ENCODE measurements around the gene TBCD.

Gene TBCD

GRCh38 chr17:82858376-82859126 is 106.7 kb downstream of the TBCD start:
- no CpG with 5 or more reads among the region's 28 CpGs for WGBS (ENCODE audit: insufficient coverage, insufficient read length)
- Histone ChIP-seq H3K27ac (ENCODE audit: low read length) (no peak overlapping the region), H3K4me3 (ENCODE audit: low read length) (no peak overlapping the region)

DNA sequence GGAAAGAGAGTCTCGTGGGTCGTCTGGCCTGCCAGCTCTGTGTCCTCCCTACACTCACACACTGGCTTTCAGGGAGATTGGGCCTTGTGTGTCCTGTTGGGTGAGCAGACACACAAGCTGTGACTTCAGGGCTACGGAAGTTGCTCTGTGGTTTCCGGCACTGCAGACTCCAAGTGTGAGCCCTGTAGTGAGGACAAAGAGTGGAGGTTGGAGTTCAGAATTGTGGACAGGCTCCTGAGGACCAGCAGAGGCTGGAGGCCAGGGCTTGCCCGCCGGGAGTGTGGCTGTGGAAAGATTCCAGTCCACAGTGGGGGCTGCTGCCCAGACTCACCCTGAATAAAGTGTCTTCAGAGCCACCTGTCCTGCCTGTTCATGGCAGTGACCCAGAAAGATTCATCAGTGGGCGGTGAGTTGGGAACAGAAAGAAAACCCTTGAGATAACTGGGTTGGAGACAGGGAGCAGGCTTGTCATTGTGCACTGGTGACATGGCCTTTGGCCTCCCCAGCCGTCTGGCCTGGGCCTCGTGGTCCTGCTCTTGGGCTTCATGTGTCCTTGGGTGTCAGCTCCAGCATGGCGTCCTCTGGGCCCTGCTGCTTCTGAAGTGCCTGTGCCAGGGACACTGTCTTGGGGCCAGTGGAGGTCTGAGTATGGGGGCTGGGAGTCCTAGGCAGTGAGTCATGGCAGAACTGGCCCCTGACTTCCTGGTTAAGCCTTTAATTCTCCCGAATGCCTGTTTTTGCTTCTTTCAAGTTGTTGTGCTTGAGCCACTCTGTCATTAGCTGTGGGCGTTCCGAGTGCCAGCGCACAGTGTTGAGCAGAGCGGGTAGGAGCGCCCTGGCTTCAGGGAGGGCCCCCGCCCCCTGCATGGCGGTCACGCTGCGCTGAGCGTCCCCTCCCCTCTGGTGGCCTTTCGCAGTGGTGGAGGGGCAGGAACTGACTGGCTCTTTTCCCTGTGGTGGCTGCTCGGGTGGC is 107.9 kb downstream of the TBCD start:
- peaks cover 2% of the 10 kb centered on the region; the same call in 1 of the 2 replicates for H3K4me1 ChIP-seq (ENCODE audit: control insufficient read depth, insufficient read depth, low read length)

More at GRCh38 chr17:82858376-82859126, 106.7 kb downstream of the TBCD start:
- H3K27me3 ChIP-seq (ENCODE audit: control insufficient read depth, insufficient read depth, low read length), result no peaks in the 10 kb centered on the region
- H3K36me3 ChIP-seq (ENCODE audit: control insufficient read depth, insufficient read depth, low read length), result no peaks in the 10 kb centered on the region; the same call in 1 of the 2 replicates
- no peaks in the 10 kb centered on the region for H3K9me3 ChIP-seq (ENCODE audit: control insufficient read depth, insufficient read depth, low read length)
- no peak for DNase-seq (ENCODE audit: low read depth, low spot score)
- H3K4me1 ChIP-seq (ENCODE audit: control insufficient read depth, insufficient read depth, low read length), result peaks cover 2% of the 10 kb centered on the region; the same call in 1 of the 2 replicates

GRCh38 chr17:82860606-82861392 is 108.9 kb downstream of the TBCD start:
- Histone ChIP-seq H3K4me3 (ENCODE audit: low read length) (no peak overlapping the region), H3K4me1 (ENCODE audit: control insufficient read depth, insufficient read depth, low read length) (peaks cover 2% of the 10 kb centered on the region; the same call in 1 of the 2 replicates), H3K27me3 (ENCODE audit: control insufficient read depth, insufficient read depth, low read length) (no peaks in the 10 kb centered on the region), H3K36me3 (ENCODE audit: control insufficient read depth, insufficient read depth, low read length) (peaks cover 2% of the 10 kb centered on the region; the same call in 1 of the 2 replicates), H3K27ac (ENCODE audit: low read length) (no peak overlapping the region), H3K9me3 (ENCODE audit: control insufficient read depth, insufficient read depth, low read length) (no peaks in the 10 kb centered on the region)
- DNase-seq (ENCODE audit: low read depth, low spot score), result no peak
- no CpG with 5 or more reads among the region's 42 CpGs for WGBS (ENCODE audit: insufficient coverage, insufficient read length)

More for the DNA sequence above, 107.9 kb downstream of the TBCD start:
- WGBS (ENCODE audit: insufficient coverage, insufficient read length), result no CpG with 5 or more reads among the region's 23 CpGs
- Histone ChIP-seq H3K4me3 (ENCODE audit: low read length) (no peak overlapping the region), H3K27me3 (ENCODE audit: control insufficient read depth, insufficient read depth, low read length) (no peaks in the 10 kb centered on the region), H3K27ac (ENCODE audit: low read length) (no peak overlapping the region), H3K9me3 (ENCODE audit: control insufficient read depth, insufficient read depth, low read length) (no peaks in the 10 kb centered on the region), H3K36me3 (ENCODE audit: control insufficient read depth, insufficient read depth, low read length) (no peaks in the 10 kb centered on the region; the same call in 1 of the 2 replicates)
- DNase-seq (ENCODE audit: low read depth, low spot score), result no peak

DNA sequence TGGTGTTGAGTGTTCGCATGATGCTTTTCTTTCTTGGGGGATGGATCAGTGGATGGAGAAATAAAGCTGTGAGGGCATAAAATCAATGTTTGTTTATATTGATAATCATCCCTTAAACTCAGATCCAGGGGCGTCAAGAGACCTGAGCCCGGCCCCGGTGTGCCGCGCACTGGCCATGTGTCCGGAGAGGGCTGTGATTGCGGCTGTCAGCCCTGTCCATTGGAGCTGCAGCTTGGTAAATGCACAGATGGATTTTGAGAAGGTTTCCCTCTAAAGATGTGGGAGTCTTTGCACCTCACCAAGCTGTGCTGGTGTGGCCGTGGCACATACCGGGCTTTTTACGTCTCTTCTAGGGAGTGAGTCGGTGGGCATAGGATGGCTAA is 109.5 kb downstream of the TBCD start:
- no peak overlapping the region for H3K4me3 ChIP-seq (ENCODE audit: low read length)
- DNase-seq (ENCODE audit: low read depth, low spot score), result no peak
- peaks cover 2% of the 10 kb centered on the region; the same call in 1 of the 2 replicates for H3K36me3 ChIP-seq (ENCODE audit: control insufficient read depth, insufficient read depth, low read length)
- H3K9me3 ChIP-seq (ENCODE audit: control insufficient read depth, insufficient read depth, low read length), result no peaks in the 10 kb centered on the region
- H3K4me1 ChIP-seq (ENCODE audit: control insufficient read depth, insufficient read depth, low read length), result peaks cover 2% of the 10 kb centered on the region; the same call in 1 of the 2 replicates
- WGBS (ENCODE audit: insufficient coverage, insufficient read length), result no CpG with 5 or more reads among the region's 12 CpGs
- no peaks in the 10 kb centered on the region for H3K27me3 ChIP-seq (ENCODE audit: control insufficient read depth, insufficient read depth, low read length)
- no peak overlapping the region for H3K27ac ChIP-seq (ENCODE audit: low read length)

- H3K27me3 ChIP-seq (ENCODE audit: control insufficient read depth, insufficient read depth, low read length), result no peaks in the 10 kb centered on the region
- DNase-seq (ENCODE audit: low read depth, low spot score), result no peak
- WGBS (ENCODE audit: insufficient coverage, insufficient read length), result no CpG with 5 or more reads among the region's 8 CpGs
- H3K27ac ChIP-seq (ENCODE audit: low read length), result no peak overlapping the region
- H3K4me3 ChIP-seq (ENCODE audit: low read length), result no peak overlapping the region
- H3K4me1 ChIP-seq (ENCODE audit: control insufficient read depth, insufficient read depth, low read length), result peaks cover 2% of the 10 kb centered on the region; the same call in 1 of the 2 replicates
- H3K9me3 ChIP-seq (ENCODE audit: control insufficient read depth, insufficient read depth, low read length), result no peaks in the 10 kb centered on the region
- peaks cover 2% of the 10 kb centered on the region; the same call in 1 of the 2 replicates for H3K36me3 ChIP-seq (ENCODE audit: control insufficient read depth, insufficient read depth, low read length)
Measured at GRCh38 chr17:82862191-82862590, 110.3 kb downstream of the TBCD start.

- no peaks in the 10 kb centered on the region for H3K27me3 ChIP-seq (ENCODE audit: control insufficient read depth, insufficient read depth, low read length)
- H3K9me3 ChIP-seq (ENCODE audit: control insufficient read depth, insufficient read depth, low read length), result no peaks in the 10 kb centered on the region
- no peak overlapping the region for H3K4me3 ChIP-seq (ENCODE audit: low read length)
- H3K27ac ChIP-seq (ENCODE audit: low read length), result no peak overlapping the region
- H3K36me3 ChIP-seq (ENCODE audit: control insufficient read depth, insufficient read depth, low read length), result peaks cover 2% of the 10 kb centered on the region; the same call in 1 of the 2 replicates
- DNase-seq (ENCODE audit: low read depth, low spot score), result no peak
- peaks cover 2% of the 10 kb centered on the region; the same call in 1 of the 2 replicates for H3K4me1 ChIP-seq (ENCODE audit: control insufficient read depth, insufficient read depth, low read length)
- WGBS (ENCODE audit: insufficient coverage, insufficient read length), result no CpG with 5 or more reads among the region's 25 CpGs
Measured at GRCh38 chr17:82862737-82863382, 111.0 kb downstream of the TBCD start.

DNA sequence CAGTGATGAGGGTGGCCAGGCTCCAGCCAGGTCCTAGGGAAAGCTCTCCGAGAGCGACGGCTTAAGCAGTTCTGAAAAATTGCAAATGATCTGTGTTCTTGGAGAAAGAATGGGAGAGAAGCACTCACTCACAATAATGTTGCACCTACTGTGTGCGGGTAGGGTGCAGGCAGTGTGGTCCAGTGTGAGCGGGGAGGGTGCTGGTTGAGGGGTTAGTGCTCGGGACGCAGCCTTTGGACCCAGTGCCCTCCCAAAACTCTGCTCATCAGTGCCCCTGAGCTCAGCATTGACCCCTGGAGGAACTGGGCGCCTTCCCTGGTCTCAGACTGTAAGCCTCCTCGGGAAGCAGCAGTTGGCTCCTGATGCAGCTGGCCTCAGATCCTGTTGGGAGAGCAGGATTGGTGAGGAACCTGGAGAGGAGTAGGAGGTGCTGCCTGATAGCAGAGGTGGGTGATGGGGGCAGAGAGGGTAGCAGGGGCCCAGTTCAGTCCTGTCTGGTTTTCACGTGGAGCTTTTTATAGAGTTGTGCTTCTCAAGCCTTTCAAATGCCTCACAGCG is 111.6 kb downstream of the TBCD start:
- no peak for DNase-seq (ENCODE audit: low read depth, low spot score)
- Histone ChIP-seq H3K36me3 (ENCODE audit: control insufficient read depth, insufficient read depth, low read length) (peaks cover 2% of the 10 kb centered on the region; the same call in 1 of the 2 replicates), H3K27ac (ENCODE audit: low read length) (no peak overlapping the region), H3K9me3 (ENCODE audit: control insufficient read depth, insufficient read depth, low read length) (no peaks in the 10 kb centered on the region), H3K4me1 (ENCODE audit: control insufficient read depth, insufficient read depth, low read length) (peaks cover 2% of the 10 kb centered on the region; the same call in 1 of the 2 replicates), H3K27me3 (ENCODE audit: control insufficient read depth, insufficient read depth, low read length) (no peaks in the 10 kb centered on the region), H3K4me3 (ENCODE audit: low read length) (no peak overlapping the region)
- no CpG with 5 or more reads among the region's 11 CpGs for WGBS (ENCODE audit: insufficient coverage, insufficient read length)

- H3K4me1 ChIP-seq (ENCODE audit: control insufficient read depth, insufficient read depth, low read length), result peaks cover 2% of the 10 kb centered on the region; the same call in 1 of the 2 replicates
- no CpG with 5 or more reads among the region's 18 CpGs for WGBS (ENCODE audit: insufficient coverage, insufficient read length)
- DNase-seq (ENCODE audit: low read depth, low spot score), result no peak
- H3K27me3 ChIP-seq (ENCODE audit: control insufficient read depth, insufficient read depth, low read length), result no peaks in the 10 kb centered on the region
- no peaks in the 10 kb centered on the region for H3K9me3 ChIP-seq (ENCODE audit: control insufficient read depth, insufficient read depth, low read length)
- no peak overlapping the region for H3K27ac ChIP-seq (ENCODE audit: low read length)
- peaks cover 2% of the 10 kb centered on the region; the same call in 1 of the 2 replicates for H3K36me3 ChIP-seq (ENCODE audit: control insufficient read depth, insufficient read depth, low read length)
- no peak overlapping the region for H3K4me3 ChIP-seq (ENCODE audit: low read length)
Measured at GRCh38 chr17:82863941-82864712, 112.3 kb downstream of the TBCD start.

Data from iPS DF 6.9 (cell line).